HepG2 (cell line): ENCODE results near the gene CEP104. TPM values are rescaled to one million over a fixed set of nuclear protein-coding genes. Genes with fewer than 3 reads are reported as not detected.

Source experiments
- ARNTL ChIP-seq: sonication (generic); formaldehyde crosslinking; IDR thresholded peaks from 2 replicates; pipeline ENCODE4 v1.4.0; 2020; ENCODE audit warnings: mild to moderate bottlenecking, missing genetic modification reagents
- HDAC1 ChIP-seq: sonication (generic); formaldehyde crosslinking; IDR thresholded peaks from 2 replicates; pipeline ENCODE4 v1.5.1; 2020; ENCODE audit warnings: mild to moderate bottlenecking, missing genetic modification reagents
- HNF4G ChIP-seq, 2 experiments: sonication (generic) in 1 of 2; formaldehyde crosslinking in 1 of 2; IDR thresholded peaks; 2 replicates each; pipeline versions ENCODE4 v1.4.0 to v1.6.1; 2011 to 2020; ENCODE audit warnings: borderline replicate concordance in 2 of 2, low read depth in 2 of 2, mild to moderate bottlenecking in 2 of 2, low read length in 1 of 2, missing genetic modification reagents in 1 of 2, moderate library complexity in 1 of 2
- HNRNPK ChIP-seq: fragments of 200-400 bp; formaldehyde crosslinking; IDR thresholded peaks from 2 replicates; pipeline ENCODE4 v1.6.1; 2018; ENCODE audit warnings: low read length, low read depth, moderate library complexity, mild to moderate bottlenecking; ENCODE audit not compliant: poor library complexity, severe bottlenecking
- NFKB2 ChIP-seq: sonication (generic); formaldehyde crosslinking; IDR thresholded peaks from 2 replicates; pipeline ENCODE4 v1.4.0; 2020; ENCODE audit warnings: missing genetic modification reagents, borderline replicate concordance
- SRSF9 ChIP-seq: fragments of 200-400 bp; formaldehyde crosslinking; IDR thresholded peaks from 2 replicates; pipeline ENCODE4 v1.6.1; 2018; ENCODE audit warnings: borderline replicate concordance, mild to moderate bottlenecking, low read depth, low read length; ENCODE audit not compliant: insufficient read depth, poor library complexity, severe bottlenecking
- TEAD3 ChIP-seq: optimal IDR thresholded peaks from 2 replicates; pipeline ENCODE3; 2016; ENCODE audit warnings: borderline replicate concordance
- ZNF281 ChIP-seq: sonication (generic); formaldehyde crosslinking; IDR thresholded peaks from 2 replicates; pipeline ENCODE4 v1.4.0; 2020; ENCODE audit warnings: missing genetic modification reagents, borderline replicate concordance
- ZNF574 ChIP-seq: sonication (generic); formaldehyde crosslinking; IDR thresholded peaks from 2 replicates; pipeline ENCODE4 v1.4.0; 2020; ENCODE audit warnings: missing genetic modification reagents
- ZNF646 ChIP-seq: sonication (generic); formaldehyde crosslinking; IDR thresholded peaks from 2 replicates; pipeline ENCODE4 v1.9.0; 2021; ENCODE audit warnings: mild to moderate bottlenecking, missing genetic modification reagents
- ZNF788 ChIP-seq: sonication (generic); formaldehyde crosslinking; IDR thresholded peaks from 2 replicates; pipeline ENCODE4 v1.5.0; 2020; ENCODE audit warnings: mild to moderate bottlenecking, missing genetic modification reagents, borderline replicate concordance
- polyA plus RNA-seq, 8 experiments: library from polyadenylated mRNA; depleted of rRNA in 3 of 8; stranded (reverse) in 7 of 8; unstranded in 1 of 8; fragments of >200 nt; fragmentation: Illumina TruSeq in 4 of 8; extraction: Trizol in 4 of 8; gene quantifications; 2 replicates each; pipeline versions ENCODE4 v1.2.1 to v1.2.3, GENCODE V29; 2011 to 2016; ENCODE audit warnings: low read depth in 4 of 8, missing spikeins in 1 of 8, mixed read lengths in 1 of 8; ENCODE audit not compliant: insufficient read depth in 1 of 8
- total RNA-seq, 5 experiments: library from RNA; depleted of rRNA; stranded (reverse); fragments of >200 nt; fragmentation: Illumina TruSeq; extraction: Trizol; gene quantifications; 2 replicates each; pipeline ENCODE4 v1.2.3, GENCODE V29; 2016; ENCODE audit warnings: low read depth in 1 of 5
- TF ChIP-seq, protein P1 (sequence below): sonication (generic); formaldehyde crosslinking; conservative IDR thresholded peaks from 2 replicates; pipeline ENCODE4 v1.8.1; 2023; ENCODE audit warnings: missing genetic modification reagents

CEP104 gene
- total and polyA plus RNA-seq, 2 of the 13 experiments (the other 11 are each of a cell fraction or from before 2014, with no cell fraction given) = 20.4 to 30.1 TPM

DNA sequence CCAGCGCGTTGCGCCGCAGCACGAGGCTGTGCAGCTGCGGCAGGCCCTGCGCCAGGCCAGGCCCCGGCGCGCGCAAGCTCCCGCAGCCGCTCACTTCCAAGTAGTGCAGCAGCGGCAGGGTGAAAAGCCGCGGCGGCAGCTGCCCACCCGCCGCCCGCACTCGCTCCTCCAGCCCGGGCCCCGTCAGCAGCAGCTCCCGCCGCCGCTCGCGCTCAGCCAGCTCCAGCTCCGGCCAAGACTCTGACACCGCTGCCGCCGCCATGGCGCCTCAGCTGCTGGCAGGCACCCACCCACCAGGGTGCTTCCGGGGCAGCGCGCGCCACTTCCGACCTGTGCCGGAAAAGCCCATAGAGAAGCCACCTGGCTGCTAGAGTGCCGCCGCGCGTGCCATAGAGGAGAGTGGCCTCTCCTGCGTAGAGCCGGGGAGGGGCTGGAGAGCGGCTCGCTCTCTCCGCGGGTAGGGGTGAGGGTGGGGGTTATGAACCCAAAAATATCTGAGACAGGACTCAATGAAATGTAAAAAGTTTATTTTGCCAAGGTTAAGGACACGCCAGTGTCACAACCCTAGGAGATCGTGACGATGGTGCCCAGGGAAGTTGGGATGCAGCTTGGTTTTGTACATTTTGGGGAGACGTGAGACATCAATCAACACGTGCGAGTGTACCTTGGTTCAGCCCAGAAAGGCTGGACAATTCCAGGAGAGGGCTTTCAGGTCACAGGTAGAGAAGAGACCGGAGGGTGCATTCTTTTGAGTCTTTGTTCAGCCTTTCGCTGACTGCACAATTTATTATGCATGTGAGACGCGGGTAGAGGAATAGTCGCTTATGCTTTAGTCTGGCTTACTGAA lies 60.6 kb downstream of the CEP104 start, which contains the start of gene LRRC47 (continued):
- TF ChIP-seq HDAC1 (CRISPR knock-in tag) (peak; percentile 94), ARNTL (CRISPR knock-in tag) (0 out of 2 replicates have a peak, but pooled peaks have one; percentile 51), ZNF574 (CRISPR knock-in tag) (peak; percentile 100), ZNF281 (CRISPR knock-in tag) (peak; percentile 18; the same call in 1 of the 2 replicates), TEAD3 (CRISPR knock-in tag) (peak; percentile 80), ZNF788 (peak; percentile 95), NFKB2 (CRISPR knock-in tag) (peak; percentile 73; the same call in 1 of the 2 replicates), HNF4G (IDR thresholded peaks at IDR 0.05; ENCODE audit: borderline replicate concordance, low read depth, low read length) (0 out of 2 replicates have a peak, but pooled peaks have one; percentile 7), HNF4G (CRISPR knock-in tag; IDR thresholded peaks at IDR 0.05; ENCODE audit: borderline replicate concordance, low read depth) (no peak; the same call in 1 of the 2 replicates), HNRNPK (peak; percentile 70), SRSF9 (no peak), ZNF646 (CRISPR knock-in tag) (no peak)
- TF ChIP-seq, protein P1, sequence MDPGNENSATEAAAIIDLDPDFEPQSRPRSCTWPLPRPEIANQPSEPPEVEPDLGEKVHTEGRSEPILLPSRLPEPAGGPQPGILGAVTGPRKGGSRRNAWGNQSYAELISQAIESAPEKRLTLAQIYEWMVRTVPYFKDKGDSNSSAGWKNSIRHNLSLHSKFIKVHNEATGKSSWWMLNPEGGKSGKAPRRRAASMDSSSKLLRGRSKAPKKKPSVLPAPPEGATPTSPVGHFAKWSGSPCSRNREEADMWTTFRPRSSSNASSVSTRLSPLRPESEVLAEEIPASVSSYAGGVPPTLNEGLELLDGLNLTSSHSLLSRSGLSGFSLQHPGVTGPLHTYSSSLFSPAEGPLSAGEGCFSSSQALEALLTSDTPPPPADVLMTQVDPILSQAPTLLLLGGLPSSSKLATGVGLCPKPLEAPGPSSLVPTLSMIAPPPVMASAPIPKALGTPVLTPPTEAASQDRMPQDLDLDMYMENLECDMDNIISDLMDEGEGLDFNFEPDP = 0 out of 2 replicates have a peak, but pooled peaks have one; percentile 2
